Kidney epithelial cell (primary cell): ENCODE measurements around the gene ZNF516. TPM values are rescaled to one million over a fixed set of nuclear protein-coding genes. Genes with fewer than 3 reads are reported as not detected.
A peak's percentile ranks its signal among the peaks of the same experiment; 100 is the strongest.

ENCODE experiments used
- DNase-seq: peaks from one replicate; pipeline ENCODE4 v3.0.0-alpha.2; 2010; ENCODE audit warnings: low read depth
- H3K27me3 ChIP-seq: 2 replicates; pipeline ENCODE4 v1.6.0; 2011; ENCODE audit warnings: low read length; ENCODE audit not compliant: control insufficient read depth, insufficient read depth
- H3K36me3 ChIP-seq: 2 replicates; pipeline ENCODE4 v1.5.1; 2011; ENCODE audit warnings: low read length; ENCODE audit not compliant: control insufficient read depth, insufficient read depth
- H3K4me3 ChIP-seq: 2 replicates; pipeline ENCODE4 v1.5.1; 2011; ENCODE audit warnings: low read depth, mild to moderate bottlenecking, control low read depth, low read length
- CTCF ChIP-seq: IDR thresholded peaks from 2 replicates; pipeline ENCODE4 v1.5.1; 2011; ENCODE audit warnings: mild to moderate bottlenecking, moderate library complexity, low read length, control low read depth, inconsistent platforms; ENCODE audit not compliant: insufficient read depth, poor library complexity, severe bottlenecking
- total RNA-seq: library from RNA; depleted of rRNA; stranded (reverse); fragments of >200 nt; gene quantifications from 2 replicates; pipeline ENCODE4 v1.2.3, GENCODE V29; 2015

ZNF516 gene
- total RNA-seq, 1 donor from 2014 or later, result 56.1 TPM

GRCh38 chr18:76354348-76354747, 140.7 kb downstream of the ZNF516 start:
- no peak for TF ChIP-seq CTCF
- peaks cover 1% of the 10 kb centered on the region for H3K36me3 ChIP-seq
- no peaks in the 10 kb centered on the region for H3K27me3 ChIP-seq
- no peak overlapping the region for H3K4me3 ChIP-seq
- DNase-seq, result no peak

- no peak for DNase-seq
Observed at GRCh38 chr18:76353500-76353899, 141.5 kb downstream of the ZNF516 start.

GRCh38 chr18:76353046-76353445, 142.0 kb downstream of the ZNF516 start:
- no peak for TF ChIP-seq CTCF
- DNase-seq, result no peak

More at GRCh38 chr18:76353500-76353899, 141.5 kb downstream of the ZNF516 start:
- H3K27me3 ChIP-seq, result no peaks in the 10 kb centered on the region
- H3K36me3 ChIP-seq, result no peaks in the 10 kb centered on the region
- no peak overlapping the region for H3K4me3 ChIP-seq
- TF ChIP-seq CTCF, result no peak

GRCh38 chr18:76351961-76352581, 143.0 kb downstream of the ZNF516 start:
- TF ChIP-seq CTCF, result no peak
- no peaks in the 10 kb centered on the region for H3K27me3 ChIP-seq
- peak overlapping the region; percentile 11 for H3K4me3 ChIP-seq
- no peaks in the 10 kb centered on the region for H3K36me3 ChIP-seq
- DNase-seq, result peak; percentile 69

More at GRCh38 chr18:76353046-76353445, 142.0 kb downstream of the ZNF516 start:
- Histone ChIP-seq H3K36me3 (no peaks in the 10 kb centered on the region), H3K27me3 (no peaks in the 10 kb centered on the region), H3K4me3 (no peak overlapping the region)

GRCh38 chr18:76350134-76351025, 144.7 kb downstream of the ZNF516 start:
- no peak overlapping the region for H3K4me3 ChIP-seq
- no peaks in the 10 kb centered on the region for H3K36me3 ChIP-seq
- TF ChIP-seq CTCF, result no peak
- no peaks in the 10 kb centered on the region for H3K27me3 ChIP-seq
- DNase-seq, result no peak
